ENCODE measurements around the gene HTRA3. TPM values are rescaled to one million over a fixed set of nuclear protein-coding genes. Genes with fewer than 3 reads are reported as not detected.

Gene HTRA3
- polyA plus RNA-seq, 1 experiment: 16.3 TPM

- ChIA-PET CTCF (interaction anchor here (2.5 to 3.8 kb wide), 4 partner anchors 68 to 164 kb away, joined by 8 to 73 read pairs (median 26); no protein-coding TSS in a partner anchor), POLR2A (no interaction called here)
- Histone ChIP-seq H3K9me3 (ENCODE audit: control insufficient read depth, insufficient read depth, low read length) (peaks cover 11% of the 10 kb centered on the region; the same call in 1 of the 2 replicates), H3K27ac (ENCODE audit: low read depth, low read length) (no peak overlapping the region), H3K4me3 (ENCODE audit: low read depth, low read length) (no peak overlapping the region), H3K27me3 (ENCODE audit: control insufficient read depth, insufficient read depth, low read length) (peaks cover 4% of the 10 kb centered on the region)
- DNase-seq (ENCODE audit: low read depth, low spot score): no peak
- no peak for TF ChIP-seq CTCF (IDR thresholded peaks at IDR 0.05; ENCODE audit: low read depth, low read length)
Measured at GRCh38 chr4:8244001-8244757, 25.4 kb upstream of the HTRA3 start.

- DNase-seq (ENCODE audit: low read depth, low spot score): no peak
- Histone ChIP-seq H3K9me3 (ENCODE audit: control insufficient read depth, insufficient read depth, low read length) (peaks cover 11% of the 10 kb centered on the region; the same call in 1 of the 2 replicates), H3K27ac (ENCODE audit: low read depth, low read length) (no peak overlapping the region), H3K4me3 (ENCODE audit: low read depth, low read length) (no peak overlapping the region), H3K27me3 (ENCODE audit: control insufficient read depth, insufficient read depth, low read length) (peaks cover 7% of the 10 kb centered on the region)
- no peak for TF ChIP-seq CTCF (IDR thresholded peaks at IDR 0.05; ENCODE audit: low read depth, low read length)
- ChIA-PET CTCF (interaction anchor here (2.5 to 3.8 kb wide), 2 partner anchors 68 to 158 kb away, joined by 8 to 25 read pairs; no protein-coding TSS in a partner anchor), POLR2A (no interaction called here)
Measured at GRCh38 chr4:8244931-8245460, 24.6 kb upstream of the HTRA3 start.

GRCh38 chr4:8245884-8246833 lies 23.4 kb upstream of the HTRA3 start:
- ChIA-PET CTCF (interaction anchor here (2.5 to 3.8 kb wide), 2 partner anchors 69 to 157 kb away, joined by 8 to 25 read pairs; no protein-coding TSS in a partner anchor), POLR2A (no interaction called here)
- TF ChIP-seq CTCF (IDR thresholded peaks at IDR 0.05; ENCODE audit: low read depth, low read length): no peak
- DNase-seq (ENCODE audit: low read depth, low spot score): no peak
- Histone ChIP-seq H3K27ac (ENCODE audit: low read depth, low read length) (no peak overlapping the region), H3K4me3 (ENCODE audit: low read depth, low read length) (no peak overlapping the region), H3K27me3 (ENCODE audit: control insufficient read depth, insufficient read depth, low read length) (peaks cover 7% of the 10 kb centered on the region), H3K9me3 (ENCODE audit: control insufficient read depth, insufficient read depth, low read length) (peaks cover 11% of the 10 kb centered on the region; the same call in 1 of the 2 replicates)

- ChIA-PET POLR2A (no interaction called here), CTCF (interaction anchor here (3.8 kb wide), 1 partner anchor 155 kb away, joined by 25 read pairs; no protein-coding TSS in a partner anchor)
- H3K9me3 ChIP-seq (ENCODE audit: control insufficient read depth, insufficient read depth, low read length): peaks cover 11% of the 10 kb centered on the region; the same call in 1 of the 2 replicates
- no peak overlapping the region for H3K4me3 ChIP-seq (ENCODE audit: low read depth, low read length)
- no peak overlapping the region for H3K27ac ChIP-seq (ENCODE audit: low read depth, low read length)
- no peak for TF ChIP-seq CTCF (IDR thresholded peaks at IDR 0.05; ENCODE audit: low read depth, low read length)
- DNase-seq (ENCODE audit: low read depth, low spot score): no peak
- H3K27me3 ChIP-seq (ENCODE audit: control insufficient read depth, insufficient read depth, low read length): peaks cover 7% of the 10 kb centered on the region
Measured at GRCh38 chr4:8247047-8247930, 22.3 kb upstream of the HTRA3 start.
